ENCODE results near the gene VPS13D. TPM values are rescaled to one million over a fixed set of nuclear protein-coding genes. Genes with fewer than 3 reads are reported as not detected.
A peak's percentile ranks its signal among the peaks of the same experiment; 100 is the strongest.

Gene VPS13D
- polyA plus RNA-seq, 1 of the 3 experiments (the other 2 are of a cell fraction): 15.0 TPM

DNA sequence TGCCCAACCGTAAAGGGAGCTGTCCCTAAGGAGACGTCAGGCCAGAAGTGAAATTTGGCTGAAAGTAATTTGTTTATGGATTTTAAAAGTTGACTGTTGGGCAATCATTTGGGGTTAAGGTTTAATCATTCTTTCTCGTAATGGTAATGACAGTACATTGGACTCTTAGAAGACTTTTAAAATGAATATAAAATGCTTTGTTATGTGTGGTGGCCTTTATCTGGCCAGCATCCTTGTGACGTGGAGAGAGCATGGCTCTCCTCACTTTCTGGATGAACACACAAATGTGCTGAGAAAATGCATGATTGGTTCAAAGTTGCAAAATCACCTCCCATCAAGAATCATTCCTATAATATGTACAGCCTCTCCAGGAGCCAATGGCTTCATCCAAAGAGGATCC, 227.9 kb downstream of the VPS13D start (continued):
- TF ChIP-seq MEF2A (IDR thresholded peaks at IDR 0.05; ENCODE audit: borderline replicate concordance, low read depth) (no peak), EZH2phosphoT487 (IDR thresholded peaks at IDR 0.05; ENCODE audit: borderline replicate concordance, low read depth) (no peak), TAF1 (IDR thresholded peaks at IDR 0.05; ENCODE audit: borderline replicate concordance, low read depth, low read length) (no peak)

DNA sequence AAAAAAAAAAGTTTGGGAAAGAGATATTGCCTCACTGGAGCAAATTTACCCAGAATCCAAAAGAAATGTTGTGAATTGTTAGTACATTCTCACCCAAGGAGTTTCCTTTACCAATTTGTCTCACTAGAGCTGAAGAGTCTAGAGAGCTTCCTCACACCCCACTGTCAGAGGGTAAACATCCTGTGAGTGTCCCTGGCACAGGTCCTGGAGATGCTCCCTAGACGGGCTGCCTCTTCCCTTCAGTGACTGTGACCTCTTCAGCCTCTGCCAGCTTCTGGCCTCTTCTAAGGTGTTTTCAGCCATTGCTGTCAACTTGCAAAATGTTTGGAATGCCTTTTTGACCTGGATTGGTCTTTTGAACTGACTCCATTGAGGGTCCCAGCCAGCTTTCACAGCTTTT, 228.7 kb downstream of the VPS13D start:
- DNase-seq: no peak
- no peak overlapping the region for H3K4me2 ChIP-seq
- H3K27me3 ChIP-seq (ENCODE audit: insufficient read depth): no peaks in the 10 kb centered on the region
- H3F3A ChIP-seq (replicated peaks; ENCODE audit: insufficient read depth): peaks cover 29% of the 10 kb centered on the region
- H3K9me2 ChIP-seq: no peaks in the 10 kb centered on the region
- CTCF ChIA-PET: no interaction called here
- no peak overlapping the region for H3K9ac ChIP-seq
- H3K4me3 ChIP-seq (ENCODE audit: low read depth in 2 of 2, low read length in 1 of 2): no peak overlapping the region
- no peak overlapping the region for H2AFZ ChIP-seq (ENCODE audit: low read depth)
- no peak overlapping the region for H3K27ac ChIP-seq (ENCODE audit: low read depth in 2 of 2, low read length in 1 of 2)
- peaks cover 28 to 48% of the 10 kb centered on the region in 2 experiments for H3K4me1 ChIP-seq (ENCODE audit: control insufficient read depth in 1 of 2, insufficient read depth in 2 of 2, low read depth in 1 of 2, low read length in 1 of 2)
- no peaks in the 10 kb centered on the region for H3K79me2 ChIP-seq (ENCODE audit: insufficient read depth)
- 0 out of 2 replicates have a peak, but pooled peaks have one; percentile 35 for TF ChIP-seq NFIC (IDR thresholded peaks at IDR 0.05; ENCODE audit: borderline replicate concordance)
- TF ChIP-seq EP300 (IDR thresholded peaks at IDR 0.05; ENCODE audit: borderline replicate concordance in 1 of 2, low read depth in 1 of 2, low read length in 1 of 2): no peak
- WGBS (ENCODE audit: low lambda C conversion rate): no CpG with 5 or more reads among the region's 1 CpG
- no peaks in the 10 kb centered on the region for H4K20me1 ChIP-seq (ENCODE audit: insufficient read depth)
- no peaks in the 10 kb centered on the region for H3K9me3 ChIP-seq
- POLR2A ChIA-PET: no interaction called here
- H3K36me3 ChIP-seq (replicated peaks in 1 of 2; ENCODE audit: control insufficient read depth in 1 of 2, insufficient read depth in 2 of 2, low read length in 1 of 2): peaks cover 0 to 3% of the 10 kb centered on the region in 2 experiments

DNA sequence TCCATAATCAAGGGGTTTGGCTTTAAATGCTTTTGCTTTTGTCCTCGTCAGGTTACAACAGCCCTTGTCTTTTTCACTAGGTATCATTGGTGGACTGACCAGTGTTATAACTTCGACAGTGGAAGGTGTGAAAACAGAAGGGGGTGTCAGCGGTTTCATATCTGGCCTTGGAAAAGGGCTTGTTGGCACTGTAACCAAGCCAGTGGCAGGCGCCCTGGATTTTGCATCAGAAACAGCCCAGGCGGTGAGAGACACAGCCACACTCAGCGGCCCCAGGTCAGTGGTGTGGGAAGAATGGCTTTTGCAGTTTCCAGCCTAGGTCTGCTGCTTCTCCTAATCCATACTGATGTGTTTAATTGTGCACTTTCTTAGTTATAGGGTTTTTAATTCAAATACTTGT, 230.3 kb downstream of the VPS13D start:
- CTCF ChIA-PET: no interaction called here
- peaks cover 16 to 42% of the 10 kb centered on the region in 2 experiments for H3K4me1 ChIP-seq (ENCODE audit: control insufficient read depth in 1 of 2, insufficient read depth in 2 of 2, low read depth in 1 of 2, low read length in 1 of 2)

DNA sequence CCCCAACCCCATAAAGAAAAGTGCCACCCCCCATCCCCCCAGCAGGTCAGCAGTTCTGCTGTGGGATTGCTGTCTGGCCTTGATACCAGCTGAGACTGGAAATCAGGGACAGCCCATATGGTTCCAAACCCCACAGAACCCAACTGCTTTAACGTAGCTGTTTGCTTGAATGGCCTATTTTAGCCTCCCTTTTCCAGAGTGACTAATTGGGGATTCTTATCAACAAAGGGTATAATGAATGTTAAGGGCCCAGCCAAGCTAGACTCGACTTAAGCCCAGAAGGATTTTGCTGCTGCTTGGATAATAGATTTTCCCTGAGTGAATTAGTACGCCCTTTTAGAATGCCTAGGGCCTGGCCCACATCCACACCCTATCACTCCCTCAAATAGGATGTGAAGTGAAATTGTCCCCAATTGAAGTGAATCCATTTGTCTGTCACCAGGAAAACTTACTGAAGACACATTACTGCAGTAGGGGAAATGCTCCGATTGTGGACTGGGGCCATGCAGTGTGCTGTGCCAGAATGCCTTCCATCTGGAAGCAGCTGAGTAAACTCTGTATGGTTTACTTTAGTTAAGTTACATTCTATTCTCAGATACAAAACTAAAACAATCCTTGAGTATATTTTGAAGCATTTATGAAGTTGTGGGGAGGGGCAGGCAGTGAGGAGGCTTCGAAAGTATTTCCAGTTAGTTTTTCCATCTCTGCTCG, 231.2 kb downstream of the VPS13D start:
- Histone ChIP-seq H3K79me2 (ENCODE audit: insufficient read depth) (no peaks in the 10 kb centered on the region), H3K27me3 (ENCODE audit: insufficient read depth) (no peaks in the 10 kb centered on the region), H3K4me2 (0 out of 2 replicates have a peak overlapping the region, but pooled peaks have one; percentile 1), H3K9ac (no peak overlapping the region), H3K36me3 (replicated peaks in 1 of 2; ENCODE audit: control insufficient read depth in 1 of 2, insufficient read depth in 2 of 2, low read length in 1 of 2) (peaks cover 0 to 3% of the 10 kb centered on the region in 2 experiments), H3K4me1 (ENCODE audit: control insufficient read depth in 1 of 2, insufficient read depth in 2 of 2, low read depth in 1 of 2, low read length in 1 of 2) (peaks cover 16 to 39% of the 10 kb centered on the region in 2 experiments), H3K9me3 (no peaks in the 10 kb centered on the region), H3K9me2 (no peaks in the 10 kb centered on the region), H3F3A (replicated peaks; ENCODE audit: insufficient read depth) (peaks cover 10% of the 10 kb centered on the region), H3K4me3 (ENCODE audit: low read depth in 2 of 2, low read length in 1 of 2) (no peak overlapping the region), H2AFZ (ENCODE audit: low read depth) (no peak overlapping the region), H3K27ac (ENCODE audit: low read depth in 2 of 2, low read length in 1 of 2) (peak overlapping the region; percentile 2 to 80; a peak in 3 of 4 replicates), H4K20me1 (ENCODE audit: insufficient read depth) (no peaks in the 10 kb centered on the region)
- no peak for DNase-seq
- TF ChIP-seq TAF1 (IDR thresholded peaks at IDR 0.05; ENCODE audit: borderline replicate concordance, low read depth, low read length): no peak
- WGBS (ENCODE audit: low lambda C conversion rate): 74% methylated on average over 5 of the region's 6 CpGs
- CTCF ChIA-PET: interaction anchor here (1.7 kb wide), 1 partner anchor 198 kb away, joined by 4 read pairs; no protein-coding TSS in a partner anchor
- POLR2A ChIA-PET: no interaction called here

More for the DNA sequence above, 230.3 kb downstream of the VPS13D start:
- Histone ChIP-seq H3K79me2 (ENCODE audit: insufficient read depth) (no peaks in the 10 kb centered on the region), H3K27ac (ENCODE audit: low read depth in 2 of 2, low read length in 1 of 2) (peak overlapping the region in 1 of 2 experiments; percentile 13; a peak in 1 of 4 replicates), H3K4me2 (no peak overlapping the region), H4K20me1 (ENCODE audit: insufficient read depth) (no peaks in the 10 kb centered on the region), H3K27me3 (ENCODE audit: insufficient read depth) (no peaks in the 10 kb centered on the region), H3K36me3 (replicated peaks in 1 of 2; ENCODE audit: control insufficient read depth in 1 of 2, insufficient read depth in 2 of 2, low read length in 1 of 2) (peaks cover 0 to 3% of the 10 kb centered on the region in 2 experiments), H3K9ac (no peak overlapping the region), H2AFZ (ENCODE audit: low read depth) (no peak overlapping the region), H3K9me3 (no peaks in the 10 kb centered on the region), H3K4me3 (ENCODE audit: low read depth in 2 of 2, low read length in 1 of 2) (no peak overlapping the region), H3K9me2 (no peaks in the 10 kb centered on the region), H3F3A (replicated peaks; ENCODE audit: insufficient read depth) (peaks cover 13% of the 10 kb centered on the region)
- no peak for DNase-seq
- TF ChIP-seq FOXM1 (IDR thresholded peaks at IDR 0.05; ENCODE audit: low read depth): no peak
- TF ChIP-seq POLR2AphosphoS5 (IDR thresholded peaks at IDR 0.05; ENCODE audit: low read depth, low read length): no peak
- POLR2A ChIA-PET: no interaction called here
- WGBS (ENCODE audit: low lambda C conversion rate): 95% methylated on average over 6 of the region's 6 CpGs

Data from SK-N-SH (cell line).